K562 (cell line): ENCODE results near the gene PDE6B. TPM values are rescaled to one million over a fixed set of nuclear protein-coding genes. Genes with fewer than 3 reads are reported as not detected.

Experiments used
- BMI1 ChIP-seq: fragments of 150-350 bp; IDR thresholded peaks from 2 replicates; pipeline ENCODE4 v1.6.1; 2014; ENCODE audit warnings: low read length
- CCAR2 ChIP-seq: fragments of 200-400 bp; formaldehyde crosslinking; IDR thresholded peaks from 2 replicates; pipeline ENCODE4 v1.6.1; 2017; ENCODE audit warnings: mild to moderate bottlenecking, low read depth, low read length
- ELF2 ChIP-seq: fragments of 250-450 bp; sonication (Bioruptor Pico); IDR thresholded peaks from 2 replicates; pipeline ENCODE4 v1.5.0; 2021; ENCODE audit warnings: mild to moderate bottlenecking
- HSF4 ChIP-seq: fragments of 250-450 bp; sonication (Bioruptor Pico); IDR thresholded peaks from 2 replicates; pipeline ENCODE4 v2.1.2; 2022; ENCODE audit warnings: mild to moderate bottlenecking, moderate library complexity, borderline replicate concordance
- KDM2B ChIP-seq: fragments of 250-450 bp; sonication (Bioruptor Pico); IDR thresholded peaks from 2 replicates; pipeline ENCODE4 v1.8.0; 2021; ENCODE audit warnings: mild to moderate bottlenecking, moderate library complexity
- MAFK ChIP-seq: IDR thresholded peaks from 2 replicates; pipeline ENCODE4 v1.6.1; 2011; ENCODE audit warnings: low read length, improper control_type of control experiment
- MCM5 ChIP-seq: fragments of 450-650 bp; IDR thresholded peaks from 2 replicates; pipeline ENCODE4 v1.6.1; 2016; ENCODE audit warnings: low read depth
- NCOA6 ChIP-seq: fragments of 450-650 bp; IDR thresholded peaks from 2 replicates; pipeline ENCODE4 v1.6.1; 2017; ENCODE audit warnings: mild to moderate bottlenecking
- NCOR1 ChIP-seq: fragments of 450-650 bp; IDR thresholded peaks from 2 replicates; pipeline ENCODE4 v1.6.1; 2016; ENCODE audit warnings: mild to moderate bottlenecking, moderate library complexity
- NFIC ChIP-seq: fragments of 450-650 bp; IDR thresholded peaks from 2 replicates; pipeline ENCODE4 v1.6.1; 2017; ENCODE audit warnings: mild to moderate bottlenecking, inconsistent platforms
- RAD51 ChIP-seq: fragments of 450-650 bp; IDR thresholded peaks from 2 replicates; pipeline ENCODE4 v1.7.1; 2016; ENCODE audit warnings: low read depth, mild to moderate bottlenecking, borderline replicate concordance
- RBM25 ChIP-seq: fragments of 200-400 bp; formaldehyde crosslinking; IDR thresholded peaks from 2 replicates; pipeline ENCODE4 v1.6.1; 2018; ENCODE audit warnings: low read length, low read depth, moderate library complexity; ENCODE audit not compliant: severe bottlenecking
- STAT5B ChIP-seq: fragments of 250-450 bp; sonication (Bioruptor Pico); IDR thresholded peaks from 2 replicates; pipeline ENCODE4 v1.8.0; 2021; ENCODE audit warnings: mild to moderate bottlenecking, inconsistent platforms
- TBL1XR1 ChIP-seq, 2 experiments: IDR thresholded peaks; 2 replicates each; pipeline ENCODE4 v1.6.1; 2012; ENCODE audit warnings: improper control_type of control experiment in 2 of 2, low read length in 2 of 2, mild to moderate bottlenecking in 1 of 2
- TCF7L2 ChIP-seq: fragments of 150-350 bp; IDR thresholded peaks from 2 replicates; pipeline ENCODE4 v1.6.1; 2016; ENCODE audit warnings: low read depth, mild to moderate bottlenecking, low read length, moderate library complexity
- TGIF2 ChIP-seq: sonication (generic); formaldehyde crosslinking; IDR thresholded peaks from 2 replicates; pipeline ENCODE4 v1.8.1; 2022; ENCODE audit warnings: mild to moderate bottlenecking, missing genetic modification reagents, moderate library complexity
- ZNF407 ChIP-seq: fragments of 450-650 bp; IDR thresholded peaks from 2 replicates; pipeline ENCODE4 v1.6.1; 2016; ENCODE audit warnings: low read depth
- ZNF778 ChIP-seq: fragments of 450-650 bp; formaldehyde crosslinking; IDR thresholded peaks from 2 replicates; pipeline ENCODE4 v1.4.0; 2020; ENCODE audit warnings: mild to moderate bottlenecking, moderate library complexity
- ZNF830 ChIP-seq: fragments of 250-450 bp; sonication (Bioruptor Pico); IDR thresholded peaks from 2 replicates; pipeline ENCODE4 v1.5.0; 2021; ENCODE audit warnings: mild to moderate bottlenecking
- polyA plus RNA-seq, 8 experiments: library from polyadenylated mRNA; depleted of rRNA in 4 of 8; stranded (reverse) in 5 of 8; unstranded in 3 of 8; fragments of >200 nt; fragmentation: Nextera tagmentation in 2 of 8; fragmentation: Illumina TruSeq in 1 of 8; extraction: Ambion mirVana in 2 of 8; extraction: Trizol in 1 of 8; gene quantifications; 2 replicates each; pipeline versions ENCODE4 v1.2.1 to v1.2.3, GENCODE V29; 2011 to 2014; ENCODE audit warnings: inconsistent platforms in 1 of 8, missing spikeins in 1 of 8
- total RNA-seq, 7 experiments: library from RNA; depleted of rRNA in 6 of 7; stranded (reverse); fragments of >200 nt in 6 of 7; fragmentation: Illumina TruSeq in 2 of 7; extraction: Trizol in 2 of 7; gene quantifications; 2 replicates each; pipeline versions ENCODE4 v1.2.1 to v1.2.3, GENCODE V29; 2011 to 2021; ENCODE audit warnings: low replicate concordance in 1 of 7
- TF ChIP-seq, protein P1 (sequence below): fragments of 450-650 bp; formaldehyde crosslinking; IDR thresholded peaks from 2 replicates; pipeline ENCODE4 v1.4.0; 2022; ENCODE audit warnings: missing genetic modification characterization

The PDE6B gene
- total and polyA plus RNA-seq, 9 of the 15 experiments (the other 6 are each of a cell fraction or from before 2014, with no cell fraction given), result 0.04 TPM; not detected in 8

DNA sequence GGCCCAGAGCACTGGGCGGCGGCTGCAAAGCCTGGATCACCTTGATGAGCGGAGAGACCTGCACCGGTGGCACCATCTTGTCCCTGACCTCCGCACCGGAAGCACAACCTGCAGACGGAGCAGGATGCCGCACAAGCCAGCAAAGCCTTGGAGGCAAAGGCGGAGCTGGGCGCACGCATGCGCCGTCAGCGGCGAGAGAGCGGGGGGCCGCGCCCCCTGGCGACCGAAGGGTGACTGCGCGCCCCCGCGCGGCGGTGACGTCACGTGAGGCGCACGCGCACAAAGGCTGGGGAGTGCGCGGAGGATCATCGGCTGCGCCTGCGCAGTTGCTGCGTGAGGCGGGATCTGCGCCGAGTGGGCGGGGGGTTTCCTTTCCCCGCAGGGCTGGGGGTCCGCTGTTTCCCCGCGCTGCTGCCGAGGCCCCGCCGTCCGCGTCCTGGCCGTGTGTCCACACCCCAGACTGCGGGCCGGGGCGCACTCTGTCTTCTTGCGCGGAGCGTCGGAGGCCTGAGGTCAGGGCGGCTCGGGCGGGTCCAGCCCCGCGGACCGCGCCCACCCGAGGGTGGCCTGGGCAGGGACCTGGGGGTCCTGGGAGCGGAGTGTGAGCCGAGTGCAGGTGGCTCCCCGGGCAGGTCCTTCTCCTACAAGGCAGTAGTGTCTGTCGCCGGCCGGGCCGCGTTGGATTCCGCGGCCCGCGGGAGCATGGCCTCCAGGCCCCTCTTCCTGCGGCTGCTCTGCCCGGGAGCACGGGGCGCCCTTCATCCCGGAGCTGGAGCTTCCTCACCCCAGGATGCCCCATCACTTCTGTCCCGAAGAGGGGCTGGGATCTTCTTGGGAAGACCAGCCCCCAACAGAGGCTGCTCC, 49.0 kb downstream of the PDE6B start, which contains the start of the genes ATP5ME and MYL5 (continued):
- TF ChIP-seq ZNF407 (no peak), BMI1 (no peak), MCM5 (no peak), TBL1XR1 (IDR thresholded peaks at IDR 0.05; ENCODE audit: low read length in 2 of 2) (no peak), NFIC (no peak), TGIF2 (CRISPR knock-in tag) (no peak), ELF2 (CRISPR knock-in tag) (no peak), TCF7L2 (no peak), NCOR1 (no peak), NCOA6 (no peak), RAD51 (peak; percentile 74), MAFK (peak; percentile 26; the same call in 1 of the 2 replicates), KDM2B (CRISPR knock-in tag) (peak; percentile 39), ZNF830 (CRISPR knock-in tag) (no peak), HSF4 (CRISPR knock-in tag) (no peak), ZNF778 (CRISPR knock-in tag) (no peak), STAT5B (no peak), CCAR2 (no peak), RBM25 (no peak)
- TF ChIP-seq, protein P1, sequence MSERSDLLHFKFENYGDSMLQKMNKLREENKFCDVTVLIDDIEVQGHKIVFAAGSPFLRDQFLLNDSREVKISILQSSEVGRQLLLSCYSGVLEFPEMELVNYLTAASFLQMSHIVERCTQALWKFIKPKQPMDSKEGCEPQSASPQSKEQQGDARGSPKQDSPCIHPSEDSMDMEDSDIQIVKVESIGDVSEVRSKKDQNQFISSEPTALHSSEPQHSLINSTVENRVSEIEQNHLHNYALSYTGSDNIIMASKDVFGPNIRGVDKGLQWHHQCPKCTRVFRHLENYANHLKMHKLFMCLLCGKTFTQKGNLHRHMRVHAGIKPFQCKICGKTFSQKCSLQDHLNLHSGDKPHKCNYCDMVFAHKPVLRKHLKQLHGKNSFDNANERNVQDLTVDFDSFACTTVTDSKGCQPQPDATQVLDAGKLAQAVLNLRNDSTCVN (CRISPR knock-in tag), result no peak
